ENCODE data around the gene ABI3BP.
"Not testable (repeated sequence)": the region's sequence is repeated elsewhere in the genome, so short reads cannot be mapped to it uniquely, and the experiment has no call there.

ABI3BP gene, protein sequence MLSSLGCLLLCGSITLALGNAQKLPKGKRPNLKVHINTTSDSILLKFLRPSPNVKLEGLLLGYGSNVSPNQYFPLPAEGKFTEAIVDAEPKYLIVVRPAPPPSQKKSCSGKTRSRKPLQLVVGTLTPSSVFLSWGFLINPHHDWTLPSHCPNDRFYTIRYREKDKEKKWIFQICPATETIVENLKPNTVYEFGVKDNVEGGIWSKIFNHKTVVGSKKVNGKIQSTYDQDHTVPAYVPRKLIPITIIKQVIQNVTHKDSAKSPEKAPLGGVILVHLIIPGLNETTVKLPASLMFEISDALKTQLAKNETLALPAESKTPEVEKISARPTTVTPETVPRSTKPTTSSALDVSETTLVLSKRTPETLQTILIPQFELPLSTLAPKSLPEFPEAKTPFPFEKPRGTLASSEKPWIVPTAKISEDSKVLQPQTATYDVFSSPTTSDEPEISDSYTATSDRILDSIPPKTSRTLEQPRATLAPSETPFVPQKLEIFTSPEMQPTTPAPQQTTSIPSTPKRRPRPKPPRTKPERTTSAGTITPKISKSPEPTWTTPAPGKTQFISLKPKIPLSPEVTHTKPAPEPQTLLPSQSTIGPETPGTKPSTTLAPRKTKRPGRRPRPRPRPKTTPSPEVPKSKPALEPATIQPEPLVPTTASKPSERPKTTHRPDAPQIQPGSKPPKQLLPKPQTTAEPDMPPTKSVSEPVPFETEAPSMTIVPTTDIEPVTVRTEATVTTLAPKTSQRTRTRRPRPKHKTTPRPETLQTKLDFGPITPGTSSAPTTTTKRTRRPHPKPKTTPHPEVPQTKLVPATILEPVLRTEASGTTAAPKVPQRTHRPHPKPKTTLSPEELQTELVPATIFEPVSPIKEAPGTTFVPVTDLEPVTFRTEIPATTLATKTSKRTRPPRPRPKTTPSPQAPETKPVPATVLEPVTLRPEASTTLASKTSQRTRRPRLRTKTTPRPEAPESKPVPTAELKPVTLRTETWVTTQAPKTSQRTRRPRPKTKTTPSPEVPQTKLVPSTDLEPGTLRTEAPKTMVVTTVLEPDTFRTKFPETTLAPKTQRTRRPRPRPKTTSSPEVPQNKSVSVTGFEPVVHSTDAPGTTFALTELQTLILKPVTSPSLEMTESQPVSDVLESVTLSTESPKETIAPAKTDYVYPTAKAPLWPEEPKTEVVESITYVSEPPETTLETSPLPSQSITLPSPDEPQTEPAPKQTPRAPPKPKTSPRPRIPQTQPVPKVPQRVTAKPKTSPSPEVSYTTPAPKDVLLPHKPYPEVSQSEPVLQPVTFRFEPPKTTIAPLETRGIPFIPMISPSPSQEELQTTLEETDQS (N-terminal part only)

DNA sequence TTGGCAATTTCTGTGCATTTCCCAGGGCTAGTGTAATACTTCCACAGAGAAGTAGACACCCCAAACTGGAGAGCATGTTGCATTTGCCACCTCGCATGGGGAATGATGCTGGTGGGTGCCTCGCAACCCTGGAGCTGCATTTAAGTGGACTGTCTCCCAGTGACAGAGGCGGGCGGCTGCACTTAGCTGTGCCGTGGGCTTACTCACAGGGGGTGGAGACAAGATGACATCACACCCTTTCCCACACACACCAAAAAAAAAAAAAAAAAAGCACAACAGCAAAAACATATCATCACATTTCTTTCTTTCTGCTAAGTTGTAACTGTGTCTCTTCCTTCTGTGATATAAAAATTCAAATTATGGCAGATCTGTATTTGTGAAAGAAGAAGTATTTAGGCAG lies at the start of gene ABI3BP:
TSS of gene ABI3BP (minus strand) at position 113 of the 400 bp plus-strand sequence. CDS start at position 76, 37 bp downstream.
- no peak for DNase-seq (ENCODE audit: low read depth)

DNA sequence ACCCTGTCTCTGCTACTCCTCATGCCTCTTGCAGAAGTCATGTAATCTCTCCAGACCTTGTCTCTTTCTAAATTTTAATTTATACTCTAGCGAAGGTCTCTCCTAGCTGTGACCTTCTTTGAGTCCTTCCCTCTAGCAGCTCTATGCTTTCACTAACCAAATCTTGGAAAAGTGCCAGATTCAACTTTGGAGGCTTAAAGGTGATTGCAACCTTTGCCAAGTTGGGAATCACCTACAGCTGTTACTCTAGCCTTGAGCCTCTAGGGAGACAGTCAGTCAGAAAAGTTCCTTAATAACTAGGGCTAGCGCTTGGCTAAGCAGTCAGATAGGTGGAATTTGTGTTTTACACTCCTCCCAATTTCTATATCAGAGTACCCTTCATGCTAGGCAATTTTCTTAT lies 46.1 kb upstream of the ABI3BP start:
- no peak for DNase-seq (ENCODE audit: low read depth)

DNA sequence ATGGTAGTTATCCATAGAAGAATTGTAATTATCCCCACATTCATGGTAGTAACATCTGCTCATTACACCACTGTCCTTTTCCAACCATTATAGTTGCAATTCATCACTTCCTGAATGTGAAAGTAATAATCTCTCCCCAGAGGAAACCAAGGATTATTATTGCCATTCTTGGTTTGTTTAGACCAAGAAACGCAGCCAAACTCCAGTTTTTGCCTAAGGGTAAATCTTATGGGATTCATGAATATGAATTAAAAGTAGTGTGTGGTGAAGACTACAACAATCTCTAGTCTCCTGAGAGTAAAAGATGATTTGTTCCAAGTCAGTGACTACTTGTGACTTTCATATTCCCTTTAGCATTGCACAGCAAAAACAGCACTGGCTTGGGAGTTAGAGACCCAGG lies 45.7 kb upstream of the ABI3BP start:
- DNase-seq (ENCODE audit: low read depth): no peak

DNA sequence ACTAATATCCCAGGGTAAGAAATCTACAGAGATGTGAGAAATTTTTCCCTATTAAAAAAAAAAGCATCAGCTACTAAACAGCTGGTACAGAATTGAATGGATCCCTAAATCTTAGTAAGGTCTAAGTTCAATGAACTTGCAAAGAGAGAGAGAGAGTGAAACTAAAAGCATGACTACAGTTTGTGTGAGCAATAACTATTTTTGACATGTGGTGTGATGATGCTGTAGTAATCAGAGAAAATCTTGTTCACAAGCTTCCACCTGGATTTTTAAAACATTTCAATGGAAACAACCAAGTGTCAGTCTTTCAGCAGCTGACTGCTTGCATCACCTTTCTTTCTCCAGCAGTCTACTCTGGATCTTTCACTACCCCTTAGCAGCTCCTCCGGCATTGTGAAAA lies 45.2 kb upstream of the ABI3BP start:
- DNase-seq (ENCODE audit: low read depth): no peak

DNA sequence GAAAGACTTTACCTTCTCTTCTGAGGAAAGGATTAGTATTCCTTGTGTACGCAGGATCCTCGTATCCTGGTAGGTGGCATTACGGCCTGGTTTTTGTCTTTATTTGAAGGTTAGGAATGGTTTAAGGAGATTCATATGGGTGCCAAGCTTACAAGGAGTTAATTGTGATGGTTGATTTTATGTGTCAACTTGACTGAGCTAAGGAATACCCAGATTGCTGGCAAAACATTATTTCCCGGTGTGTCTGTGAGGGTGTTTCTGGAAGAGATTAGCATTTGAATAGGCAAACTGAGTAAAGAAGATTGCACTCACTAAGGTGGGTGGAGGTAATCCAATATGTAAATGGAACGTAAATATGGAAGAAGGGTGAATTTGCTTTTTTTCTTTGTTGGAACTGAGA lies 44.4 kb upstream of the ABI3BP start:
- no peak for DNase-seq (ENCODE audit: low read depth)

DNA sequence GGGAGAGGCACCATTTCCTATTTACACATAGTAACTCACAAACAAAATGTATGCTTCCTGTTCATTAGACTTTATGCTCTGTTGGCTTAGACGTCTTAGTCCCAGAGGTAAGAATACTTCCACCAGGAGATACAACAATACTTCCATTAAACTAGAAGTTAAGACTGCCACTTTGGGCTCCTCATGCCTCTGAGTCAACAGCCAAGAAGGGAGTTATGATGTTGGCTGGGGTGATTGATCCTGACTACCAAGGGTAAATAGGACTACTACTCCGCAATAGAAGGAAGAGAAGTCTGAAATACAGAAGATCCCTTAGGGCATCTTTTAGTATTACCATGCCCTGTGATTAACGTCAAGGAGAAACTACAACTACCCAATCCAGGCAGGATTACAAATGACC lies 43.5 kb upstream of the ABI3BP start:
- no peak for DNase-seq (ENCODE audit: low read depth)

DNA sequence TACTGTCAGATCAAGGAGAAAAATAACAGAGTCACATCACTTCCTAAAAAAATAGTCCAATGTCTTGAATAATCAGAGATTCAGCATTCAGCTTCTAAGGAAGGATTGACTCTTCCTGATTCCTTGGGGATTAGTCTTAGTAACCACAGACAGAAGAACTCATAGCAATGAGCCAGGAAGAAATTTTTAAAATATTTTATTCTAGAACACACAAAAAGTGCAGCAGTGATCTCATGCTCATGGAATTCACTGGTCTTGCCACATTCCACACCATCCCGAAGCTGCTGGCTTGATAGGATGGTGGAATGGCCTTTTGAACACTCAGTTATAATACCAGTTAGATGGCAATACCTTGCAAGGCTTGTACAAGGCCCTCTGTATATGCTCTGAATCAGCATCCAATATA lies 43.0 kb upstream of the ABI3BP start:
- DNase-seq (ENCODE audit: low read depth): no peak

DNA sequence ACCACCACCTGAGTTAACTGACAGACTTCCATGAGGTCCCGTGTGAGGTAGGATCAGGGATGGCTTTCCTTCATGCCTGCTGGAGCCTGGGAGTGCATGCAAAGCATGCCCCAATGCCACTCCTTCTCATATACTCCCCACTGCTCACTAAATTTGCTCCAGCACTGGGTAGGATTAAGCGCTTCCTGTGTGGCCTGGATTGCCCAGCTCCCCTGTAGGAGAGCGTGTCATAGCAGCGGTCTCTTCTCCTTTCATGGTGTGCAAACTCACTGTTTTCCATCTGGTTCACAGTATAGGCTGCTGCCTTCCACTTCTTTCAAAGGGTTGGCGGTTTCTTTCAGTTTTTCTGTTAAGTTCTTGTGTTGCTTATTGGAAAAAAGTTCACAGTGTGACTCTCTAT lies 34.1 kb upstream of the ABI3BP start:
- no peak for DNase-seq (ENCODE audit: low read depth)

DNA sequence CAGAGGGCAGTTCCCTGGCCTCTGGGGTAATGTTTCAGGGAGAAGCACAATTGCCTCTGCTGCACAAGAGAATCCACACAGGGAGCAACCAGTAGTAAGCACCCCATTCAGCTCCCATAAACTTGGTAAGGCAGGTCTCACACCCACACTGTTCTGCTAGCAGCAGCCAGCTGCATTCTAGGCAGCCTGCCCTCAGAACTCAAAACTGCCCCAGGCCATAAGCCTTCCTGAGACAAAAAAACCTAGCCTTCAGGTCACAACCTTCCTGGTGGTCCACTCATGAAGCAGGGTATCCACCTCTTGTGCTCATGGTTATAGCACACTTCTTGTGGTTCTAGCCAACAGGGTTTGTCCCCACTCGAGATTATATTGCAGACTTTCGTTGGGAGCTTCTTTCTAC lies 33.7 kb upstream of the ABI3BP start:
- no peak for DNase-seq (ENCODE audit: low read depth)

DNA sequence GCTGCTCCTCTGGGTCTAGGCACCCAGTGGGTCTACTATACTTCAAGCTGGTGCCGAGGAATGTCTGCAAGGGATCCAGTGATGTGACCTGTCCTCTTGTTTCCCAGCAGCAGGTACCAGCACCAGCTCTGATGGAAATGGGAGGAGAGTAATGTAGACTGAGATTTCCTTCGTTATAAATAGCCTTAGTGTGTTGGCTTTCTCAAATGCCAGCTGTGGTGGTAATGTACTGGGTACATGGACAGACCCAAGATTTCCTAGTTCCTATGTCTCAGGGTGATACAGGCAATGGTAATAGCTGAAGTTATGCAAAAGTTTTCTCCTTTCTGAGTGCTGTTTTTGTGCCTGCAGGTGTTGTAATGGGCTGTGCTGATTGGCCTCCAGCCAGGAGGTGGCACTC lies 33.0 kb upstream of the ABI3BP start:
- DNase-seq (ENCODE audit: low read depth): no peak

DNA sequence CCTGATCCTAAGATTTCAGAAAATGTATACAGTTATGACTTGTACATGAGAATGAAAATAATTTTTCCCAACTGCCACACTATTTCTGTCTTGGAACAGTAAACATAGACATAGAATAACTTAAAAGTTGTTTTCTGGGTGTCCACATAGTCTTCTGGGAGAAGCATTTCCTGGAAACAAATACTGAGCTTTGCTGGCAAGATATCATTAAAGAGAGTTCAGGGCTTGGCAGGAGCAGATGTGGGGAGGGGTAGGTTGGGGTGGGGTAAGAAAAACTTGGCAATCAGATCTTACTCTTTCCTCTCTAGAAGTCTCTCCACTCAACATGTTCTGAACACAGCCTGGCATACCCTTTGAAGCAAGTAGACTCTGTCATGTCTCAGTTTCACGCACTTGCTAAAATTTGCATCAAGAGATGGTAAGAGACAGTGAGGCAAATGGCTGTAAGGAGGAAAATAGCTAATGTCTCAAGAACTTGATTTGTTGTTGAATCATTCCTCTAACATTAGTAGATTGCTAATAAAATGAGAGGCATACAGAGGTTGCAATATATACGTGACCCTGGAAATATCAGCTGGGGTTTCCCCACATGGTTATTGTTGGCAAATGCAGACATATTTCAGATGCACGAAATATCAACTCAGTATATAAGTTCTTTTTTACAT lies 27.3 kb upstream of the ABI3BP start:
- no peak for DNase-seq (ENCODE audit: low read depth)

DNA sequence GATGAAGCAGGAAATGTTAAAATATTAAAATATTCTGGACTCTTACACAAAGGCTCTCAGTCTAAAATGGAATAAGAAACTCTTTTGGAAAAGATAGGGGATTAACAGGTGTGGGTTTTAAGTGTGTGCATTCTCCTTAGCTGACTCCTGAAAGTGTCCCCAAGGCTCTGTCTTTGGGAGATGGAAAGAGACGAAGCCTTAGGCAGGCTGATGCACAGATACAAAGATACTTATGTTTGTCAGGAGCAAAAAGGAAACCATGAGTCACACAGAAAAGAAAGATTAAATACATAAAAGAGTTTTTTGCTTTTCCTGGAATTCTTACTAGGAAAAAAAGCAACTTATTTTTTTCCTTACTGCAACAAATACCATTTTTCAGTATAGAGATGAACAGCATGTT lies 23.8 kb upstream of the ABI3BP start:
- DNase-seq (ENCODE audit: low read depth): no peak

DNA sequence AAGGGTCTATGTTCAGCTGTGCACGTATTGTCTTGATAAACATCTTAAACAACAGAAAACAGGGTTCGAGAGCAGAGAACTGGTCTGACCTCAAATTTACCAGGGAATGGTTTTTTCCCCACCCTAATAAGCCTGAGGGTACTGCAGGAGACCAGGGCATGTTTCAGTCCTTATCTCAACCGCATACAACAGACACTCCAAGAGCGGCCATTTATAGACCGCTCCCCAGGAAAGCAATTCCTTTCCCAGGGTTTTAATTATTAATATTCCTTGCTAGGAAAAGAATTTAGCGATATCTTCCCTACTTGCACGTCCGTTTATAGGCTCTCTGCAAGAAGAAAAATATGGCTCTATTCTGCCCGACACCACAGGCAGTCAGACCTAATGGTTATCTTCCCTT lies 19.1 kb upstream of the ABI3BP start:
- not testable (repeated sequence) for DNase-seq (ENCODE audit: low read depth)

DNA sequence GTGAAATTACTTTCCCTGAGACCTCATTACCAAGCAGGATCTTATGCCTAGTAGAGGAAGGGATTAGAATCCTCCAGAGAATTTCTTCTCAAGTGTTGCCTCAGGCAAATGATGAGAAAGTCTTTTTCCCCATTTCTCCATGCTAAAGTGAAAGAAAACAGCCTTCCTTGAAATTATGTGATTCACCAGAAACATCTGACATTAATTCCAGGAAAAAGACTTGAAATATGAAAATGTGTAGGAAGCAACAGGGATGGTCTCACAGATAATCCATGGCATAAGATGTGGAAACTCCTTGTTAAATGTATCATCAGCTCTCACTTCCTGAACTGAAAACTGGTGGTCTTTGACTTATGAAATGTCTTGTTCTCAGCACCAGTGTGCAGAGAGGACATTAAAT lies 17.9 kb upstream of the ABI3BP start:
- DNase-seq (ENCODE audit: low read depth): no peak

DNA sequence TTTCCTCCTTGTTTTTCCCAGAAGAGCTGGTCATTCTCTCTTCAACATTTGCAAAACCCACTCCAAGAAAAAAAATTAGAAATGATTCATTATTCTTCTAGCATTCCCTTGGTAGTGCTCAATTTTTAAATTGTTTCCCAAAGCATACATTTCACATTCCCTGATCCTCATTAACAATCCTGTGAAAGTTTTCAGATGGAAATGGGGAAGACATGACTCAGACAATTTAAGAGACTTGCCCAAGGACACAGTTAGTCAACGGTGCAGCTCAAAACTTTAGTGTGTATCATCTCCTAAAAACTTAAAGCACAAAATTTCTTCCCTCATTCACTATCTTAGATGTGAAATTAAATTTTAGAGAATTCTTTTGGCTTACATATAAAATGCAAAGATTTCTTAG lies 17.1 kb upstream of the ABI3BP start:
- no peak for DNase-seq (ENCODE audit: low read depth)

DNA sequence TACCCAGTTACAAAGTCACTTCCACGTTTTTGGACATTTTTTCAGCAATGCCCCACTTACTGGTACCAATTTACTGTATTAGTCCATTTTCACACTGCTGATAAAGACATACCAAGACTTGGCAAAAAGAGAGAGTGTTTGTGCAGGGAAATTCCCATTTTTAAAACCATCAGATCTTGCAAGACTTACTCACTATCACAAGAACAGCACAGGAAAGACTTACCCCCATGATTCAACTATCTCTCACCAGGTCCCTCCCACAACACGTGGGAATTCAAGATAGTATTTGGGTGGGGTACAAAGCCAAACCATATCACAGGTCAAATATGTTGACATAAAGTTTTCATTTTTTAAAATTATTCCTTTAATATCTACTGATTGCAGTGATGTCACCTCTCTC lies 16.2 kb upstream of the ABI3BP start:
- DNase-seq (ENCODE audit: low read depth): no peak

DNA sequence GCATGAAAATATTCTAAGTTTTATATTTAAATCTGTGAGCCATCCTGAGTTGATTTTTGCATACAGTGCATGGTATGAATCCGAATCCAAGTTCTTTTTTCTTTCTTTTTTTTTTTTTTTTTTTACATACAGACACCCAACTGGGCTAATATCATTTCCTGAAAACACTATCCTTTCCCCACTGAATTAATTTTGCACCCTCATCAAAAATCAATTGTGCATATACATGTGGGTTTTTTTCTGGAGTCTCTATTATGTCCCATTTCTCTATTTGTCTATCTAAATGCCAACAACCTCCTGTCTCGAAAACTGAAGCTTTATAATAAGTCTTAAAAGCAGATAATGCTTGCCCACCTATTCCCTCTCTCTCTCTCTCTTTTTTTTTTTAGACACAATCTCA lies 5.9 kb upstream of the ABI3BP start:
- no peak for DNase-seq (ENCODE audit: low read depth)

DNA sequence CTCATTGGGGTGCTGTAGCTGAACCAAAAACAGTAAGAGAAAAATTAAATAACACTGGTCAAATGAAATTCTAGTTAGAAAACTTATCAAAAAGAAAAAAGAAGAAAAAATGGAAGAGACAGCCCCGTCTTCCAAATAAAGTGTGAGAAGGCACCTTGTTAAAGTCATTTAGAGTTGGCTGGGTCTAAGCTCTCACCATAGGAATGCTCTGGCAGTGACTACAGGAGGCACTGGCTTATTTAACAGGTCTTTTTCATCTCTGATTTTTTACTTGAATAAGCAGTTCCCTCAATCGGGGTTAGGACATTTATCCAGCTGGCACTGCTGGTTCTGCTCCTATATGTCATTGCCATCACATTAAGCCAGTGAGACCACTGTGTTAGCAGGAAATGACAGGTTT lies 1.6 kb upstream of the ABI3BP start:
- no peak for DNase-seq (ENCODE audit: low read depth)

DNA sequence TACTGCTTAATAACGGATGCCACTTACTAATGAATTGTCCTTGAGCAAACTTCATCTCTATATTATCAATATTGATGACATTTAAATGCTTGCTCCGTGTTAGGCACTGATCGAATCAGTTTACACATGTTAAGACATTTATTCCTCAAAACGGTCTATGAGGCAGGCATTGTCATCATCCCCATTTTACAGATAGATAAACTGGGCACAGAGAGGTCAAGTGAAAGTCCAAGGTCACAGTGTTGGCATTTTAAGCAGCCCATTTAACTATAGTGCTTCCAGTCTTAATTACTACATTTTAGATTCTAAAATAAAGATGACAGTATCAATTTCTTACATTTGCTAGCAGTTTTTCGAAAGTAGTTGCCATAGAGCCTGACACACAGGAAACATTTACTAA lies 966 bp upstream of the ABI3BP start:
- no peak for DNase-seq (ENCODE audit: low read depth)

DNA sequence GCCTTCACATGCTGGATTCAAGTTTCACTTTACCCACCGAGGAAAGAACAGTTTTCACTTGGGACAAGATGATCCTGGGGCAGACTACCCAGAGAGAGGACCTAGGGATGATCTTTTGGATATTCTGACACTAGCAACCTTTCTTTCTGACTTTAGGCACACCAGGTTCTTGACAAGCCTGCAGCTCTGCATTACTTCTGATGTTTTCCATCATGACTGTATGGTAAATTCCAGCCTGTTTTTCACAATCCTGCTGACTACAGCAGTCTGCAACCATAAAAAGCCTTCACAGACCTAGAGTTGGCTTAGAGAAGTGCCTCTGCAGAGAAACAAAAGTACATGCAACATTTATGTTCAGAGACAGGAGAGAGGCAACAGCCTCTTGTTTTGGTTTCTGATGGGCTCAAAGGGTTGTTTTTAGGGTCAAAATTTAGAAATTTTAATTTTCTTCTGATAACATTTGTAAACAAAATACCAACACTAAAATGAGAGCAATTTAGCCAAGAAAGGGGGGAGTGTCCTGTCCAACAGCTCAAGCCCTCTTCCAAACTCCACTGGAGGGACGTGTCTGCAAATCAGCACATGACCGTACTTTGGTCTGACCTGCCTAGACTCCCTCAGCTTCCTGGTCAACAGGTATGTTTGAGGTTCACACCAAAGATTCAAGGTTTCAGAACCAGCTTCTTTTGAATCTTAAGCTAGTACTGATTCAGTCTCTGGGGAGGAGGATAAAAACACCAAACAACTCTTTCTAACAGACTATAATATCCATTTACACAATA lies 799 bp downstream of the ABI3BP start:
- no peak for DNase-seq (ENCODE audit: low read depth)

DNA sequence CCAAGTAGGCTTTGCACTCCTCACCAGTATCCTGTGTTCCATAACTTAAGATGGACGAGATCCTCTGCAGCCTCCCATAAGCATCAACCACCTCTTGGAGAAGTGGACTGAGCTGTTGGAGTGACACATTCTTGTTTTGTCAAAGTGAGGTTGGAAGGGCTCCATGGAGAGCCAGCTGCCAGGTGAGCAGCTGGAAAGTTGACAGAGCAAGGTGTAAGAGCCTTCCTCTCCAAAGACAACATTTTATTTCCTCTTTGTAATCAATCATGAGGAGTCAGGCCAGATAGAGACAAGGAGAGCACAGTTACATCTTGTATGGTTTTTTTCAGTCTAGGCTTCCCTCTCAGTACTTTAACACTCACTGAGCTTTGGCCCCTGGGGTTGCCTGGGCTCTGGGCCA lies 5.1 kb downstream of the ABI3BP start:
- no peak for DNase-seq (ENCODE audit: low read depth)

All from T-helper 22 cell (primary cell).